SJCRH30 (cell line): ENCODE measurements around the gene SLC25A29. TPM values are rescaled to one million over a fixed set of nuclear protein-coding genes. Genes with fewer than 3 reads are reported as not detected.
"Not testable (repeated sequence)": the region's sequence is repeated elsewhere in the genome, so short reads cannot be mapped to it uniquely, and the experiment has no call there.

Experiments
- DNase-seq, 2 experiments: peaks; one replicate each; pipeline ENCODE4 v3.0.0-alpha.2; 2015 to 2020
- H3K27ac ChIP-seq: fragments of 250-450 bp; sonication (Bioruptor Pico); 2 replicates; pipeline ENCODE4 v1.5.1; 2020; ENCODE audit warnings: mild to moderate bottlenecking, moderate library complexity
- H3K27me3 ChIP-seq: fragments of 250-450 bp; sonication (Bioruptor Pico); 2 replicates; pipeline ENCODE4 v1.5.1; 2020; ENCODE audit warnings: mild to moderate bottlenecking, moderate library complexity
- H3K36me3 ChIP-seq: fragments of 250-450 bp; sonication (Bioruptor Pico); 2 replicates; pipeline ENCODE4 v1.5.1; 2020; ENCODE audit warnings: mild to moderate bottlenecking, moderate library complexity
- H3K4me1 ChIP-seq: fragments of 250-450 bp; sonication (Bioruptor Pico); 2 replicates; pipeline ENCODE4 v1.5.1; 2020; ENCODE audit warnings: mild to moderate bottlenecking, moderate library complexity
- H3K4me3 ChIP-seq: fragments of 250-450 bp; sonication (Bioruptor Pico); 2 replicates; pipeline ENCODE4 v1.5.1; 2020; ENCODE audit warnings: mild to moderate bottlenecking, moderate library complexity
- H3K9me3 ChIP-seq: fragments of 250-450 bp; sonication (Bioruptor Pico); replicated peaks from 2 replicates; pipeline ENCODE4 v1.5.1; 2020; ENCODE audit warnings: mild to moderate bottlenecking, moderate library complexity
- total RNA-seq: library from RNA; depleted of rRNA; stranded (reverse); fragments of >200 nt; shearing (Covaris generic); gene quantifications from 2 replicates; pipeline ENCODE4 v1.2.3, GENCODE V29; 2014

Gene SLC25A29
- total RNA-seq, 1 experiment from 2014 or later: 57.1 TPM

- H3K27me3 ChIP-seq: not testable (repeated sequence)
- H3K4me1 ChIP-seq: peaks cover 22% of the 10 kb centered on the region
These were observed 2.2 kb upstream of the SLC25A29 start for GRCh38 chr14:100308427-100308792.

GRCh38 chr14:100307766-100308426 is 1.7 kb upstream of the SLC25A29 start:
- Histone ChIP-seq H3K9me3 (no peaks in the 10 kb centered on the region), H3K27me3 (no peaks in the 10 kb centered on the region), H3K4me3 (peak overlapping the region; percentile 96; the same call in 1 of the 2 replicates), H3K27ac (no peak overlapping the region), H3K36me3 (0 out of 2 replicates have a peak, but pooled peaks cover under 1% of the 10 kb centered on the region), H3K4me1 (peaks cover 17% of the 10 kb centered on the region)
- DNase-seq: no peak

More at GRCh38 chr14:100308427-100308792, 2.2 kb upstream of the SLC25A29 start:
- H3K27ac ChIP-seq, DNase-seq, H3K4me3 ChIP-seq, H3K36me3 ChIP-seq, H3K9me3 ChIP-seq: not testable (repeated sequence)

- Histone ChIP-seq H3K9me3 (no peaks in the 10 kb centered on the region), H3K36me3 (0 out of 2 replicates have a peak, but pooled peaks cover 2% of the 10 kb centered on the region), H3K4me1 (peaks cover 10% of the 10 kb centered on the region), H3K27me3 (no peaks in the 10 kb centered on the region), H3K27ac (peak overlapping the region; percentile 73), H3K4me3 (peak overlapping the region; percentile 96)
- peak in 1 of 2 experiments; percentile 40 for DNase-seq
These were observed 938 bp upstream of the SLC25A29 start for GRCh38 chr14:100306998-100307765.

GRCh38 chr14:100305324-100306100 is 732 bp downstream of the SLC25A29 start:
- Histone ChIP-seq H3K9me3 (no peaks in the 10 kb centered on the region), H3K36me3 (0 out of 2 replicates have a peak, but pooled peaks cover 2% of the 10 kb centered on the region), H3K27me3 (no peaks in the 10 kb centered on the region), H3K27ac (peak overlapping the region; percentile 42; the same call in 1 of the 2 replicates), H3K4me1 (no peaks in the 10 kb centered on the region; the same call in 1 of the 2 replicates), H3K4me3 (peak overlapping the region; percentile 96)
- peak; percentile 53 to 58 for DNase-seq

- no peak overlapping the region for H3K27ac ChIP-seq
- peak in 1 of 2 experiments; percentile 47 for DNase-seq
These were observed 1.4 kb downstream of the SLC25A29 start for GRCh38 chr14:100304825-100305323.

GRCh38 chr14:100303925-100304324 is 2.3 kb downstream of the SLC25A29 start:
- Histone ChIP-seq H3K9me3 (no peaks in the 10 kb centered on the region), H3K27me3 (no peaks in the 10 kb centered on the region)

More at GRCh38 chr14:100304825-100305323, 1.4 kb downstream of the SLC25A29 start:
- 0 out of 2 replicates have a peak, but pooled peaks cover 2% of the 10 kb centered on the region for H3K36me3 ChIP-seq
- H3K27me3 ChIP-seq: no peaks in the 10 kb centered on the region
- no peaks in the 10 kb centered on the region for H3K9me3 ChIP-seq
- H3K4me1 ChIP-seq: no peaks in the 10 kb centered on the region; the same call in 1 of the 2 replicates
- H3K4me3 ChIP-seq: peak overlapping the region; percentile 96

GRCh38 chr14:100303179-100303578 is 3.1 kb downstream of the SLC25A29 start:
- H3K36me3 ChIP-seq: peaks cover 6% of the 10 kb centered on the region; the same call in 1 of the 2 replicates
- no peak overlapping the region for H3K4me3 ChIP-seq
- H3K27me3 ChIP-seq: no peaks in the 10 kb centered on the region
- no peaks in the 10 kb centered on the region for H3K9me3 ChIP-seq
- no peaks in the 10 kb centered on the region; the same call in 1 of the 2 replicates for H3K4me1 ChIP-seq
- peak in 1 of 2 experiments; percentile 63 for DNase-seq
- H3K27ac ChIP-seq: no peak overlapping the region

More at GRCh38 chr14:100303925-100304324, 2.3 kb downstream of the SLC25A29 start:
- no peak for DNase-seq
- no peaks in the 10 kb centered on the region; the same call in 1 of the 2 replicates for H3K4me1 ChIP-seq
- no peak overlapping the region for H3K27ac ChIP-seq
- no peak overlapping the region for H3K4me3 ChIP-seq
- 0 out of 2 replicates have a peak, but pooled peaks cover 2% of the 10 kb centered on the region for H3K36me3 ChIP-seq

GRCh38 chr14:100302616-100303015 is 3.6 kb downstream of the SLC25A29 start:
- H3K27me3 ChIP-seq: no peaks in the 10 kb centered on the region
- H3K4me1 ChIP-seq: peaks cover under 1% of the 10 kb centered on the region; the same call in 1 of the 2 replicates
- peaks cover 7% of the 10 kb centered on the region; the same call in 1 of the 2 replicates for H3K36me3 ChIP-seq
- no peaks in the 10 kb centered on the region for H3K9me3 ChIP-seq
- H3K27ac ChIP-seq: no peak overlapping the region
- DNase-seq: no peak
- H3K4me3 ChIP-seq: no peak overlapping the region

GRCh38 chr14:100299238-100299560 is 7.0 kb downstream of the SLC25A29 start:
- H3K4me1 ChIP-seq: peaks cover 6% of the 10 kb centered on the region; the same call in 1 of the 2 replicates
- H3K27me3 ChIP-seq: no peaks in the 10 kb centered on the region
- no peak overlapping the region for H3K27ac ChIP-seq
- H3K4me3 ChIP-seq: no peak overlapping the region
- no peaks in the 10 kb centered on the region for H3K9me3 ChIP-seq
- H3K36me3 ChIP-seq: peaks cover 9% of the 10 kb centered on the region
- no peak for DNase-seq

GRCh38 chr14:100298551-100299237 is 7.5 kb downstream of the SLC25A29 start:
- Histone ChIP-seq H3K4me1 (peaks cover 6% of the 10 kb centered on the region; the same call in 1 of the 2 replicates), H3K9me3 (no peaks in the 10 kb centered on the region), H3K36me3 (peaks cover 9% of the 10 kb centered on the region), H3K4me3 (no peak overlapping the region), H3K27me3 (no peaks in the 10 kb centered on the region), H3K27ac (no peak overlapping the region)
- DNase-seq: no peak

GRCh38 chr14:100297320-100298300 is 8.6 kb downstream of the SLC25A29 start:
- H3K9me3 ChIP-seq: no peaks in the 10 kb centered on the region
- DNase-seq: no peak
- H3K27me3 ChIP-seq: no peaks in the 10 kb centered on the region
- H3K27ac ChIP-seq: no peak overlapping the region
- peaks cover 6% of the 10 kb centered on the region; the same call in 1 of the 2 replicates for H3K4me1 ChIP-seq
- peaks cover 10% of the 10 kb centered on the region for H3K36me3 ChIP-seq
- H3K4me3 ChIP-seq: no peak overlapping the region

GRCh38 chr14:100296729-100297128 is 9.5 kb downstream of the SLC25A29 start:
- not testable (repeated sequence) for H3K4me3 ChIP-seq, DNase-seq, H3K4me1 ChIP-seq, H3K27me3 ChIP-seq, H3K9me3 ChIP-seq, H3K27ac ChIP-seq
- H3K36me3 ChIP-seq: peaks cover 12% of the 10 kb centered on the region
